Measurements from ENCODE around the gene UNC13D. TPM values are rescaled to one million over a fixed set of nuclear protein-coding genes. Genes with fewer than 3 reads are reported as not detected.
A peak's percentile ranks its signal among the peaks of the same experiment; 100 is the strongest.

Gene UNC13D
- total and polyA plus RNA-seq, 4 experiments from 2014 or later, result 39.6 to 171 (median 120) TPM

DNA sequence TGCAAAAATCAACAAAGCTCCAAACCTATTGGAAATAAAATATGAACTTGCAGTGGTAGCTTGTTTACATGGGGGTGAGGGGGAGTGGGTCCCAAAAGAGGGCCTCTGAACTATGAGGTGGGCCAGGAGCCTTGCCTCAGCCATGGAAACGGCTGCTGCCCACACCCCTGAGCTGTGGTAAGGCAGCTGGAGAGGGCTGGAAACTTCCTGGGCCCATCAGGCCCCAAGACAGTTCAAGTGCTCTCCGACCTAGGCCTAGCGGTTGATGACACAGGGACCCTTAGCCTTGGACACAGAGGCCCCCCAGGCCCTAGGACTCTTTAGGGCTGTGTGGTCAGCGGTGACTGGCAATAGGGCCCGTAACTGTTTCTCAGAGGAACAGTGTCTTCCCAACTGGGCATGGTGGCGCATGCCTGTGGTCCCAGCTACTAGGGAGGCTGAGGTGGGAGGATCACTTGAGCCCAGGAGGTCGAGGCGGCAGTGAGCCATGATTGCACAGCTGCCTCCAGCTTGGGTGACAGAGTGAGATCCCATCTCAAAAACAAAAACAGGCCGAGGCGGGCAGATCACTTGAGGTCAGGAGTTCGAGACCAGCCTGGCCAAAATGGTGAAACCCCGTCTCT, 18.3 kb downstream of the UNC13D start:
- peak overlapping the region in 3 of 7 donors; percentile 43 to 51 (median 47) for H3K27ac Mint-ChIP-seq
- no peak overlapping the region for H3K4me3 Mint-ChIP-seq
- no peaks in the 10 kb centered on the region for H3K27me3 ChIP-seq (ENCODE audit: insufficient read depth, low read length)
- ChIA-PET CTCF (ENCODE audit: partially characterized antibody) (interaction anchor here (1.0 to 3.9 kb wide), 12 partner anchors 11 to 75 kb away, joined by 3 to 25 read pairs (median 6); partner anchors contain the start of genes GALK1, TRIM65 and UNK), POLR2A (ENCODE audit: partially characterized antibody) (interaction anchor here (0.7 to 26.2 kb wide), 9 partner anchors 9 to 72 kb away, joined by 3 to 556 read pairs (median 11); partner anchors contain the start of genes GALK1, UNC13D, UNK and WBP2)
- no peaks in the 10 kb centered on the region for H3K9me3 ChIP-seq (ENCODE audit: control insufficient read depth in 1 of 2, low read length in 2 of 2)
- H3K9me3 Mint-ChIP-seq, result no peaks in the 10 kb centered on the region
- H3K27me3 Mint-ChIP-seq, result no peaks in the 10 kb centered on the region
- H3K27ac ChIP-seq (ENCODE audit: low read depth, low read length), result no peak overlapping the region
- peaks cover 33% of the 10 kb centered on the region for H3K4me1 ChIP-seq (ENCODE audit: insufficient read depth, low read length)
- H3K4me1 Mint-ChIP-seq, result peaks cover 14 to 29% (median 22%) of the 10 kb centered on the region in 4 donors
- intact Hi-C loops (cut with micrococcal nuclease), result no loop called here
- peaks cover 32% of the 10 kb centered on the region for H3K36me3 ChIP-seq (ENCODE audit: insufficient read depth, low read length)
- no peak overlapping the region for H3K4me3 ChIP-seq (ENCODE audit: low read length in 2 of 2)
- DNase-seq, result no peak
- H3K36me3 Mint-ChIP-seq, result peaks cover 10 to 39% of the 10 kb centered on the region in 2 donors

DNA sequence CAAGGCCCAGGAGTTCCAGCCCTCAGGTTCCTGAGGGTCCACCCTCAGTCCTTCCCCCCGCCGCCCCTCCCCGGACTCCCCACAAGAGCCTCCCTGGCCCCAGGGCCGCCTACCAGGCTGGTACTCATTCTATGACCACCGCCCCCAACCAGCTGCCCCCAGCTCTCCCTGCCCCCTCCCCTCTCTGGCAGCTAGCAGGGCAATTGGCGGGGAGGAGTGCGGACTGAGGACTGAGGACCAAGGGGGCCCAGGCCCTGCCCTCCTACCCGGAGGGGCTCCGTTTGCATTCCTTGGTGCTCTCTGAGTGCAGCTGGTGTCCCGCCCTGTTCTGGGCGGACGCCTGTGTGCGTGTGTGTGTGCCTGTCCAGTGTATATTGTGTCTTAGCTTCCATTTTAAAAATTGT, 19.1 kb downstream of the UNC13D start:
- ChIA-PET CTCF (ENCODE audit: partially characterized antibody) (interaction anchor here (1.0 to 3.9 kb wide), 8 partner anchors 10 to 72 kb away, joined by 3 to 25 read pairs (median 13); partner anchors contain the start of genes GALK1, TRIM65 and UNK), POLR2A (ENCODE audit: partially characterized antibody) (interaction anchor here (0.7 to 26.2 kb wide), 8 partner anchors 8 to 72 kb away, joined by 3 to 556 read pairs (median 6); partner anchors contain the start of genes UNC13D, UNK and WBP2)
- Histone ChIP-seq H3K36me3 (ENCODE audit: insufficient read depth, low read length) (peaks cover 26% of the 10 kb centered on the region), H3K27ac (ENCODE audit: low read depth, low read length) (no peak overlapping the region), H3K4me3 (ENCODE audit: low read length in 2 of 2) (no peak overlapping the region), H3K9me3 (ENCODE audit: control insufficient read depth in 1 of 2, low read length in 2 of 2) (no peaks in the 10 kb centered on the region), H3K4me1 (ENCODE audit: insufficient read depth, low read length) (peaks cover 33% of the 10 kb centered on the region), H3K27me3 (ENCODE audit: insufficient read depth, low read length) (no peaks in the 10 kb centered on the region)
- intact Hi-C loops (cut with micrococcal nuclease), result no loop called here
- peaks cover 14 to 30% (median 23%) of the 10 kb centered on the region in 4 donors for H3K4me1 Mint-ChIP-seq
- H3K36me3 Mint-ChIP-seq, result peaks cover 13 to 37% of the 10 kb centered on the region in 2 donors
- H3K27me3 Mint-ChIP-seq, result no peaks in the 10 kb centered on the region
- peak overlapping the region in 1 of 7 donors; percentile 41 for H3K27ac Mint-ChIP-seq
- DNase-seq, result no peak
- no peak overlapping the region for H3K4me3 Mint-ChIP-seq
- no peaks in the 10 kb centered on the region for H3K9me3 Mint-ChIP-seq

DNA sequence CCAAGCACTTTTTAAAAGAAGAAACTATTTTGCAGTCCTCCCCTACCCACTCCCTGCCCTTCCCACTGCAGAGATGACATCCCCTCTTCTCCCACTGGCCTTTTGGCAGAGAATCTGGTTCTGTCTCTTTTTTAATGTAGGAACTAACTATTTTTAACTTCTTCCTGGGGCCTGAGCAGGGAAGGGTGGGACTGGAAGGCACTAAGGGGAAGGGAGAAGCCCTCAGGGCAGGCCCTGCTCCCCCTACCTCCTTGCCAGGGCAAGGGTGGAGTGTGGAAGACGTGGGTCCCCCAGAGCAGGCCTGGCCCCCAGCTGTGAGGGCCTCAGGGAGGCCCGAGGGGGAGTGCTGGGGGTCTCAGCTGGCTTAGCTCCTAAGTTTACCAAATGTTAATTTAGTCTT, 19.5 kb downstream of the UNC13D start:
- Histone ChIP-seq H3K4me3 (ENCODE audit: low read length in 2 of 2) (no peak overlapping the region), H3K27ac (ENCODE audit: low read depth, low read length) (no peak overlapping the region), H3K9me3 (ENCODE audit: control insufficient read depth in 1 of 2, low read length in 2 of 2) (no peaks in the 10 kb centered on the region), H3K4me1 (ENCODE audit: insufficient read depth, low read length) (peaks cover 33% of the 10 kb centered on the region), H3K27me3 (ENCODE audit: insufficient read depth, low read length) (no peaks in the 10 kb centered on the region), H3K36me3 (ENCODE audit: insufficient read depth, low read length) (peaks cover 22% of the 10 kb centered on the region)
- ChIA-PET POLR2A (ENCODE audit: partially characterized antibody) (interaction anchor here (0.7 to 26.2 kb wide), 8 partner anchors 8 to 71 kb away, joined by 3 to 556 read pairs (median 6); partner anchors contain the start of genes UNC13D, UNK and WBP2), CTCF (ENCODE audit: partially characterized antibody) (interaction anchor here (1.2 to 3.1 kb wide), 4 partner anchors 23 to 72 kb away, joined by 4 to 20 read pairs (median 12); partner anchors contain the start of genes GALK1, TRIM65 and UNK)
- Mint-ChIP-seq H3K9me3 (no peaks in the 10 kb centered on the region), H3K27ac (peak overlapping the region in 2 of 7 donors; percentile 22 to 59), H3K36me3 (peaks cover 16 to 37% of the 10 kb centered on the region in 2 donors), H3K4me1 (peaks cover 14 to 30% (median 23%) of the 10 kb centered on the region in 4 donors), H3K4me3 (no peak overlapping the region), H3K27me3 (no peaks in the 10 kb centered on the region)
- intact Hi-C loops (cut with micrococcal nuclease), result no loop called here
- DNase-seq, result no peak

DNA sequence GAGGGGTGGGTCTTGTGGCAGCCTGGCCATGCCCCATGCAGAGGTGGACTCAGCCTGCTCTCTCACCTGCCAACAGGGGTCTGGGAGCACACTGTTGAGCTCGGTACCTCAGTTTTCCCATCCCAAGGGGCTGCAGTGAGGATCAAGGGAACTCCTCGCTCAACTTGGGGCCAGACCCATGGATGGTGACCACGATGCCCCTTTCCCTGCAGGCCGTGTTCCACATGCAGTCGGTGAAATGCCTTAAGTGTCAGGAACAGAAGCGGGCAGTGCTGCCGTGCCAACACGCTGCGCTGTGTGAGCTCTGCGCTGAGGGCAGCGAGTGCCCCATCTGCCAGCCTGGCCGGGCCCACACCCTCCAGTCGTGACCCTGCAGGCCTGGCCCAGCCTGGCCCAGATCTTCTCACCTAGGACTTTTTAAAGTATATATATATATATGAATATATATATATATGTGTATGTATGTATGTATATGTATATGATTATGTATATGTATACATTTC, 20.1 kb downstream of the UNC13D start:
- peaks cover 24% of the 10 kb centered on the region for H3K36me3 ChIP-seq (ENCODE audit: insufficient read depth, low read length)
- H3K9me3 ChIP-seq (ENCODE audit: control insufficient read depth in 1 of 2, low read length in 2 of 2), result no peaks in the 10 kb centered on the region

DNA sequence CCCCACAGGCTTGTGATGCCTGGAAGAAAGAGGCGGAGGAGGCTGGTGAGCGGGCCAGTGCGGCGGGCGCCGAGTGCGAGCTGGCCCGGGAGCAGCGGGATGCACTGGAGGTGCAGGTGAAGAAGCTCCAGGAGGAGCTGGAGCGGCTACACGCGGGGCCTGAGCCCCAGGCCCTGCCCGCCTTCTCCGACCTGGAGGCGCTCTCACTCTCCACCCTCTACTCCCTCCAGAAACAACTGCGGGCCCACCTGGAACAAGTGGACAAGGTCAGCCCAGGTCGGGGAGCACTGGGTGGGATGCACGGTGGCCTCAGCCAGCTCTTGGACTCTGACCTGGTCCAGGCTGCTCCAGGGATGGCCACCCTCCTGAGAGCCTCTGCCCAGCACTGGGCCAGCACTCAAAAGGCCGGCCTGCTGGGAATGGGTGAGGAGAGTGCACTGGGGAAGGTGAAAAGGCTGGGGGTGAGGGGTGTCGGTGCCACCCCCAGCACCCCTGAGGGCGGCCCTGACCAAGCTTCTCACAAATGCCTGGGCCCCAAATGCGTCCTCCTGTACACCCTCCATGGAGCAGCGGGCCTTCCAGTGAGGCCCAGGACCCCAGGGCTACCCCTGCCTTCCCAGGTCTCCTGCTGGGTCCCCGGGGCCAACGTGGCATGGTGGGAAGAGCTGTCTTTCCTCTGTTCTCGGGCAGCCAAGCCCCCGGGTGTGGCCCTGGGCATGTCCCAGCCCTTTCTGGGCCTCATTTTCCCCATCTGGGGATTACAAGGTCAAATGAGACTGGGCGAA, 20.8 kb downstream of the UNC13D start:
- Mint-ChIP-seq H3K27ac (peak overlapping the region in 3 of 7 donors; percentile 42 to 75 (median 42)), H3K4me3 (no peak overlapping the region), H3K9me3 (no peaks in the 10 kb centered on the region), H3K4me1 (peaks cover 14 to 30% (median 23%) of the 10 kb centered on the region in 4 donors), H3K27me3 (no peaks in the 10 kb centered on the region), H3K36me3 (peaks cover 26 to 46% of the 10 kb centered on the region in 2 donors)
- CTCF ChIA-PET (ENCODE audit: partially characterized antibody), result interaction anchor here (1.2 to 2.2 kb wide), 4 partner anchors 9 to 59 kb away, joined by 3 to 6 read pairs (median 5); partner anchors contain the start of gene GALK1
- no peak overlapping the region for H3K4me3 ChIP-seq (ENCODE audit: low read length in 2 of 2)
- DNase-seq, result no peak
- intact Hi-C loops (cut with micrococcal nuclease), result no loop called here
- H3K4me1 ChIP-seq (ENCODE audit: insufficient read depth, low read length), result peaks cover 33% of the 10 kb centered on the region
- H3K27me3 ChIP-seq (ENCODE audit: insufficient read depth, low read length), result no peaks in the 10 kb centered on the region
- H3K9me3 ChIP-seq (ENCODE audit: control insufficient read depth in 1 of 2, low read length in 2 of 2), result no peaks in the 10 kb centered on the region
- peaks cover 28% of the 10 kb centered on the region for H3K36me3 ChIP-seq (ENCODE audit: insufficient read depth, low read length)
- POLR2A ChIA-PET (ENCODE audit: partially characterized antibody), result interaction anchor here (0.9 to 11.9 kb wide), 14 partner anchors 10 to 70 kb away, joined by 3 to 140 read pairs (median 6); partner anchors contain the start of genes GALK1, UNC13D, UNK and WBP2
- no peak overlapping the region for H3K27ac ChIP-seq (ENCODE audit: low read depth, low read length)

More for the DNA sequence above, 20.1 kb downstream of the UNC13D start:
- Mint-ChIP-seq H3K27me3 (no peaks in the 10 kb centered on the region), H3K36me3 (peaks cover 20 to 41% of the 10 kb centered on the region in 2 donors), H3K4me3 (no peak overlapping the region), H3K27ac (peak overlapping the region in 3 of 7 donors; percentile 42 to 75 (median 59)), H3K4me1 (peaks cover 14 to 30% (median 24%) of the 10 kb centered on the region in 4 donors), H3K9me3 (no peaks in the 10 kb centered on the region)
- H3K27ac ChIP-seq (ENCODE audit: low read depth, low read length), result no peak overlapping the region
- DNase-seq, result no peak
- ChIA-PET CTCF (ENCODE audit: partially characterized antibody) (interaction anchor here (1.2 to 2.2 kb wide), 3 partner anchors 23 to 60 kb away, joined by 3 to 6 read pairs (median 5); partner anchors contain the start of gene GALK1), POLR2A (ENCODE audit: partially characterized antibody) (interaction anchor here (1.0 to 26.2 kb wide), 11 partner anchors 9 to 71 kb away, joined by 3 to 556 read pairs (median 6); partner anchors contain the start of genes GALK1, UNC13D, UNK and WBP2)
- intact Hi-C loops (cut with micrococcal nuclease), result no loop called here
- H3K4me3 ChIP-seq (ENCODE audit: low read length in 2 of 2), result no peak overlapping the region
- no peaks in the 10 kb centered on the region for H3K27me3 ChIP-seq (ENCODE audit: insufficient read depth, low read length)
- peaks cover 33% of the 10 kb centered on the region for H3K4me1 ChIP-seq (ENCODE audit: insufficient read depth, low read length)

DNA sequence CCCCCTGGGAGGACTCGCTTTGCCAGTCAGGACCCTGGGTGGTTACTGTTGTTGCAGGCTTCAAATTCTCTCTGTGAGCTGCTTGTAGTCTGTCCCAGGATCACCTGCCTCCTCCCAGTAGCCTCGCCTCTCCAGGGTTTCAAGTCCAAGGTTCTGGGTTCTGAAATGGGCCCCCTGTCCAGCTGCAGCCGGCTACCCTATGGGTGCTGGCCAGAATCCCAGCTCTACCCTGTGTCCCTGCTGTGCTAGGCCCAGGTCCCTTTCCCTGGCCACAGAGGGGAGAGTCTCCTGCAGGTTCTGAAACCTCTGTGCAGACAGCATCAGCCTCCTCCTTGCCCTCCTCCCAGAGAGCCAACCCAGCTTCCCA, 21.4 kb downstream of the UNC13D start:
- peak overlapping the region; percentile 26 for H3K27ac ChIP-seq (ENCODE audit: low read depth, low read length)
- peaks cover 32% of the 10 kb centered on the region for H3K36me3 ChIP-seq (ENCODE audit: insufficient read depth, low read length)
- H3K4me3 Mint-ChIP-seq, result peak overlapping the region in 1 of 8 donors; percentile 54
- peak overlapping the region in 2 of 7 donors; percentile 52 to 62 for H3K27ac Mint-ChIP-seq
- peaks cover 27 to 44% of the 10 kb centered on the region in 2 donors for H3K36me3 Mint-ChIP-seq
- POLR2A ChIA-PET (ENCODE audit: partially characterized antibody), result interaction anchor here (0.7 to 11.9 kb wide), 16 partner anchors 9 to 73 kb away, joined by 3 to 140 read pairs (median 6); partner anchors contain the start of genes GALK1, TRIM65, UNC13D and UNK
- no peaks in the 10 kb centered on the region for H3K27me3 ChIP-seq (ENCODE audit: insufficient read depth, low read length)
- peaks cover 27% of the 10 kb centered on the region for H3K4me1 ChIP-seq (ENCODE audit: insufficient read depth, low read length)
- no peaks in the 10 kb centered on the region for H3K9me3 ChIP-seq (ENCODE audit: control insufficient read depth in 1 of 2, low read length in 2 of 2)
- H3K4me3 ChIP-seq (ENCODE audit: low read length in 2 of 2), result no peak overlapping the region
- intact Hi-C loops (cut with micrococcal nuclease), result no loop called here
- CTCF ChIA-PET (ENCODE audit: partially characterized antibody), result interaction anchor here (0.6 to 2.2 kb wide), 4 partner anchors 10 to 59 kb away, joined by 3 to 6 read pairs (median 4); partner anchors contain the start of gene GALK1
- DNase-seq, result no peak
- no peaks in the 10 kb centered on the region for H3K27me3 Mint-ChIP-seq
- H3K9me3 Mint-ChIP-seq, result no peaks in the 10 kb centered on the region
- H3K4me1 Mint-ChIP-seq, result peaks cover 12 to 24% (median 18%) of the 10 kb centered on the region in 4 donors
